H1 (cell line): ENCODE data around the gene COX5B. TPM values are rescaled to one million over a fixed set of nuclear protein-coding genes. Genes with fewer than 3 reads are reported as not detected.

Source experiments
- BRCA1 ChIP-seq: IDR thresholded peaks from 2 replicates; pipeline ENCODE4 v1.6.1; 2012; ENCODE audit warnings: low read depth, low read length, improper control_type of control experiment
- GABPA ChIP-seq: IDR thresholded peaks from 2 replicates; pipeline ENCODE4 v1.6.1; 2011; ENCODE audit warnings: mild to moderate bottlenecking, low read length, moderate library complexity, borderline replicate concordance; ENCODE audit not compliant: insufficient read depth
- HDAC2 ChIP-seq, 2 experiments: fragments of 300-600 bp in 1 of 2; sonication (generic) in 1 of 2; IDR thresholded peaks; 2 replicates each; pipeline ENCODE4 v1.6.1; 2011 to 2012; ENCODE audit warnings: low read depth in 2 of 2, low read length in 2 of 2, mild to moderate bottlenecking in 2 of 2, moderate library complexity in 2 of 2, borderline replicate concordance in 1 of 2, inconsistent platforms in 1 of 2
- SAP30 ChIP-seq: fragments of 300-600 bp; sonication (generic); IDR thresholded peaks from 2 replicates; pipeline ENCODE4 v1.7.1; 2012; ENCODE audit warnings: low read length, moderate library complexity, mild to moderate bottlenecking, inconsistent platforms; ENCODE audit not compliant: insufficient read depth, insufficient replicate concordance
- polyA plus RNA-seq, 7 experiments: library from polyadenylated mRNA; depleted of rRNA in 3 of 7; stranded (reverse) in 5 of 7; unstranded in 2 of 7; fragments of >200 nt in 5 of 7; fragments of 200-250 nt in 2 of 7; gene quantifications; 1 replicate in 5 of 7; 2 replicates in 1 of 7; 4 replicates in 1 of 7; pipeline versions ENCODE4 v1.2.1 to v1.2.3, GENCODE V29; 2011 to 2013; ENCODE audit warnings: missing spikeins in 2 of 7, mixed read lengths in 2 of 7
- total RNA-seq: library from RNA; stranded (reverse); fragmentation: NEBNext Ultra II Directional; extraction: Animal tissue kit (Norgen Biotek cat#: 25700); gene quantifications from 2 replicates; pipeline ENCODE4 v1.2.1, GENCODE V29; 2021

Gene COX5B
- total and polyA plus RNA-seq, 2 of the 8 experiments (the other 6 are each of a cell fraction or from before 2014, with no cell fraction given): 233 to 468 TPM

GRCh38 chr2:97658691-97659157 is 12.9 kb downstream of the COX5B start (continued):
- TF ChIP-seq BRCA1 (no peak), GABPA (no peak), SAP30 (no peak), HDAC2 (IDR thresholded peaks at IDR 0.05; ENCODE audit: borderline replicate concordance in 1 of 2, low read depth in 2 of 2, low read length in 2 of 2) (no peak)
